OCI-LY3 (cell line): ENCODE results near the gene ANGPTL4.

Experiments used
- CTCF ChIP-seq: fragments of 200-600, 300-600 bp; sonication (generic); IDR thresholded peaks from 2 replicates; pipeline ENCODE4 v1.5.1; 2014; ENCODE audit warnings: antibody characterized with exemption, low read length, low read depth
- EZH2phosphoT487 ChIP-seq: fragments of 200-600 bp; shearing (Covaris generic); IDR thresholded peaks from 2 replicates; pipeline ENCODE4 v1.6.1; 2018; ENCODE audit warnings: antibody characterized with exemption, mixed run types, low read depth

DNA sequence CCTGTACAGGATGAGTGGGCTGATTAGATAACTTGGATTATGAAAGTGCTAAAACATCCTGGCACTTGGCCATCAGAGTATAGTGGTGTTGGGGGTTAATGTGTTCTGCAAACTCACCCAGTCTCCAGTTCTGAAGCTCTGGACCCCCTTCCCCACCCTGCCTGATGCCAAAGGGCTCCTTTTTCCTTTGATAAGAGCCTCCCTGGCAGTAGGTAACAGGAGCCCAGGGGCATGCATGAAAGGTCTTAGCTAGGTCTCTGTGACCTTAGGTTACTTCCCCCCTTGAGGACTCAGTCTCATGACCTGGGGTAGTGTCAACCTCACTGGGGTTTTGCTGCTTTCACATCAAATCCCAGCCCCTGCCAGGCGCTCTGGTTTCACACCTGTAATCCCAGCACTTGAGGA is 40.2 kb upstream of the ANGPTL4 start:
- TF ChIP-seq CTCF: no peak
- TF ChIP-seq EZH2phosphoT487: no peak
